Gastrocnemius medialis (tissue), 4 donors: Measurements from ENCODE around the gene PDSS1.

ENCODE experiments used
- CTCF ChIP-seq, 5 experiments: fragments of 450-650 bp in 3 of 5; fragments of 200-600 bp in 2 of 5; sonication (generic) in 2 of 5; IDR thresholded peaks in 4 of 5; conservative IDR thresholded peaks in 1 of 5; 1 replicate in 4 of 5; 2 replicates in 1 of 5; pipeline ENCODE4 v1.5.1; 2016 to 2019; ENCODE audit warnings: antibody characterized with exemption in 5 of 5, mild to moderate bottlenecking in 3 of 5, moderate library complexity in 3 of 5
- POLR2A ChIP-seq, 2 donors: fragments of 450-650 bp; IDR thresholded peaks; one replicate each; pipeline ENCODE4 v1.6.1; 2017; ENCODE audit warnings: antibody characterized with exemption in 2 of 2, mild to moderate bottlenecking in 2 of 2, moderate library complexity in 2 of 2

- TF ChIP-seq POLR2A (IDR thresholded peaks at IDR 0.05) = no peak
- TF ChIP-seq CTCF (IDR thresholded peaks at IDR 0.05 in 4 of 5, conservative IDR thresholded peaks at IDR 0.05 in 1 of 5) = no peak
These were observed 33.1 kb downstream of the PDSS1 start for GRCh38 chr10:26730552-26730951.
